Activated naive CD4-positive, alpha-beta T cell treated with anti-CD3 and anti-CD28 coated beads, Interleukin-2, amount 50 U/mL, for 72 hours (primary cell): Measurements from ENCODE around the gene GZMM. TPM values are rescaled to one million over a fixed set of nuclear protein-coding genes. Genes with fewer than 3 reads are reported as not detected.
"Not testable (repeated sequence)": the region's sequence is repeated elsewhere in the genome, so short reads cannot be mapped to it uniquely, and the experiment has no call there.

Source experiments
- ATAC-seq, 2 donors: fragments of 150-1000 bp; cut with Tn5 transposase; 2 replicates each; pipeline ENCODE4 v1.10.0; 2021; ENCODE audit warnings: mild to moderate bottlenecking in 2 of 2, moderate library complexity in 2 of 2
- DNase-seq, 2 donors: peaks; one replicate each; pipeline ENCODE4 v3.0.0; 2021 to 2022; ENCODE audit warnings: low spot score in 2 of 2
- H3K27ac Mint-ChIP-seq, 2 donors: one replicate each; pipeline ENCODE4 v1.8.0; 2022; ENCODE audit warnings: mild to moderate bottlenecking in 2 of 2, mixed read lengths in 2 of 2
- H3K36me3 Mint-ChIP-seq, 2 donors: one replicate each; pipeline ENCODE4 v1.8.0; 2022; ENCODE audit warnings: mixed read lengths in 2 of 2
- H3K9me3 Mint-ChIP-seq, 2 donors: one replicate each; pipeline ENCODE4 v1.8.0; 2022; ENCODE audit warnings: mixed read lengths in 2 of 2
- total RNA-seq, 2 donors: library from RNA; stranded (reverse); gene quantifications; one replicate each; pipeline ENCODE4 v1.2.3, GENCODE V29; 2022

GZMM gene
- total RNA-seq, 2 donors from 2014 or later: 14.1 to 52.7 TPM

DNA sequence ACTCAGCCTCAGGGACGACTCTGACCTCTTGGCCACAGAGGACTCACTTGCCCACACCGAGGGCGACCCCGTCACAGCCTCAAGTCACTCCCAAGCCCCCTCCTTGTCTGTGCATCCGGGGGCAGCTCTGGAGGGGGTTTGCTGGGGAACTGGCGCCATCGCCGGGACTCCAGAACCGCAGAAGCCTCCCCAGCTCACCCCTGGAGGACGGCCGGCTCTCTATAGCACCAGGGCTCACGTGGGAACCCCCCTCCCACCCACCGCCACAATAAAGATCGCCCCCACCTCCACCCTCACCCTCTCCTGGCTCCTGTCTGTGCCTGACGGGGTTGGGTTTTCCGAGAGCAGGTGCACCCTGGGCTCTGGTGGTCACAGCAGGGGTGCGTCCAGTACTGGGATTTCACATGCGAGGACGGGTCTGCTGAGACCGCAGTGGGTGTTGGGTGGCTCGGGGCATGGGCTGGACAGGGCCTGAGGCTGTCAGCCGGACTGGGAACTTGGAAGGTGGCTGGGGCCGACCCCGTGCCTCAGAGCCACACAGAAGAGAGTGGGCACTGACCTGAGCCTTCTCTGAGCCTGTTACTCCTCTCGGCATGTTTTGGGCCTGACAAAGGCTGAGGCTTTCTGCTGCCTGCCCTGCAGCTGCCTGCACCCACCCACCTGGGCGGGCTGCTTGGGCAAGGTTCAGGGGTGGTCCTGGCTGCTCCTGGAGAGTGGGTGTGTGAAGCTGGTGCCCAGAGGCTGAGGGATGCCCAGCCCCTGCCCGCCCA, 39.5 kb downstream of the GZMM start:
- no peak for ATAC-seq

DNA sequence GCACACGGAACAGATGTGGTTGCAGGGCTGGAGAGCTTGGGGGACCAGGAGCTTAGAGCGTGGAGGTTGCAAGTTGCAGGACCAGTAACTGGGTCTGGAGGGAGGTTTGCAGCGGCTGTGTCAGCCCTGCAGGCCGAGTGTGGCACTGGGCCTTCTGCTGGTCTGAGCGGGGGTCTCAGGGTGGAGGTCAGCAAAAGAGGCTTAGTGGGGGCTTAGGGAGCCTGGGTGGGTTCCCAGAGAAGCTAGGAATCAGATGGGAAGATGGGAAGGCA, 40.1 kb downstream of the GZMM start:
- DNase-seq (no peak), ATAC-seq (no peak)
- H3K9me3 Mint-ChIP-seq: no peaks in the 10 kb centered on the region
- H3K27ac Mint-ChIP-seq: peak overlapping the region; percentile 17 to 69
- no peaks in the 10 kb centered on the region for H3K36me3 Mint-ChIP-seq

More for the DNA sequence above, 39.5 kb downstream of the GZMM start:
- H3K36me3 Mint-ChIP-seq: no peaks in the 10 kb centered on the region
- peak overlapping the region in 1 of 2 donors; percentile 17 for H3K27ac Mint-ChIP-seq
- no peaks in the 10 kb centered on the region for H3K9me3 Mint-ChIP-seq
- DNase-seq: no peak

DNA sequence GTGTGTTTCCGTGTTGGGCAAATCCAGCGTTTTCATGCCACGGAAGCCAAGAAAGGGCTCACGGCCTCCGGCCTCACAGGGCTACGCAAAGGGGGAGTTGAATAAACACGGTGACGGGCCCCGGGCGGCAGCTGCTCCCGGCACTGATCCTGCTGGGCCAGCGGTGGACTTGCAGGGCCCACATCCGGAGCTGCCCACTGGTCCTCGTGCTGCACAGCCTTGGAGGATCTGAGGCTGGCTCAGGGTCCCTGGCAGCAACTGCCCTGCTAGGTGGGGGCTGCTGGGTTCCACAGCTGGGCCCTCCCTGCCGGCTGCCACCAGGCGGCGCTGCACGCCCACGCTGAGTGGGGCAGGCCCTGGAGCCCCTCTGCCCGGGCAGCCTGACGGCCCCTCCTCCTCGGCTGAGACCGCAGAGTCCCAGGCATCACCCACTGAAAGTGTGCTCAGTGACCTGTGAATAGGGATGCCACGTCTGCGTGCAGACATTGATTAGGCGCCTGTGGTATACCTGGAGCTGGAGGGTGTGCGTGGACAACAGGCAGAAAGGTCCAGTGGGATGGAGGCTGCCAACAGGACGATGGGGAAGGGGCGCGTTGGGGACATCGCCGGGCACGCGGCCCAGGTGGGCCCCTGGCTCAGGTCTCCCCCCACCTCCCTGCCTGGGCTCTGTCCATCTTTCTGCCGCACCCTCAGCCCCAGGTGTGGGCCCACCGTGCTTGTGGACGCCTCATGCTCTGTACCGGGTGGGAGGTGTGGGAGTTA, 40.6 kb downstream of the GZMM start:
- H3K9me3 Mint-ChIP-seq: no peaks in the 10 kb centered on the region
- no peak overlapping the region for H3K27ac Mint-ChIP-seq
- H3K36me3 Mint-ChIP-seq: no peaks in the 10 kb centered on the region
- DNase-seq (peak in 1 of 2 donors; percentile 81), ATAC-seq (peak; percentile 62 to 70)

DNA sequence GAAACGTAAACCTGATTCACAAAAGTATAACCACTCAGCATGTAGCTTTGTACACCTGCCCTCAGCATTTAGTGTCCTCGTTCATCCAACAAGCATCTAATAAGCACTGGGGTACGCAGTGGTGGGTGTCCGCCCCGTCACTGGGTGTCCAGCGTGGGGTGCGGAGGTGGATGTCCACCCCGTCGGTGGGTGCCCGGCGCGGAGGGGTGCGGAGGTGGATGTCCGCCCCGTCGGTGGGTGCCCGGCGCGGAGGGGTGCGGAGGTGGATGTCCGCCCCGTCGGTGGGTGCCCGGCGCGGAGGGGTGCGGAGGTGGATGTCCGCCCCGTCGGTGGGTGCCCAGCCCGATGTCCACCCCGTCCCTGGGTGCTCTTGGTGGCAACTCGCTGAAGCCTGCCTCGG, 41.3 kb downstream of the GZMM start:
- H3K36me3 Mint-ChIP-seq, ATAC-seq, DNase-seq, H3K27ac Mint-ChIP-seq, H3K9me3 Mint-ChIP-seq: not testable (repeated sequence)

DNA sequence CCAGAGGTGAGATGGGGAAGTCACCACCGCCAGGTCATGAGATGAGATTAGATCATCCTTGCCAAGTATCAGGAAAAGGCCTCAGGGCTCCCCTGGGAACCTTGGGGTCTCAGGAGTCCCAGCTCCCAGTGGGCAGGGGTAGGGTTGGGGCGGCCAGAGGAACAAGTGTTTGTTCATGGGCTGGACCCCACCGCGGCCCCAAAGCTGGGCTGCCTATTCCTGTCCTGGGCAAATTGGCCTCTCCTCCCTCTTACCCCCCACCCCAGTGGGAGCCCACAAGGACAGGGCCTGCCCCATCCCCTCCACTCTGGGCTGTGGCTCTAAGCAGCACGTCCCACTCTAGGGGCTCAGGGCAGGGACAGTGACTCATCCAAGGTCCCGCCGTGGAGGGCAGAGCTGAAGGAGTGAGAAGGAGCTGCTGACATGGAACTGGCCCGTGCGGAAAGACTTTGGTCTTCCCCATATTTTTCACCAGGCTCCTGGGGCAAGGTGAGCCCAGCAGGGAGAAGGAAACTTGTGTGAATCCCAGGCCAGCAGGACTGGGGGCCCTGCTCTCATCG, 41.8 kb downstream of the GZMM start:
- H3K27ac Mint-ChIP-seq: no peak overlapping the region
- no peaks in the 10 kb centered on the region for H3K9me3 Mint-ChIP-seq
- no peaks in the 10 kb centered on the region for H3K36me3 Mint-ChIP-seq
- DNase-seq (no peak), ATAC-seq (no peak)

DNA sequence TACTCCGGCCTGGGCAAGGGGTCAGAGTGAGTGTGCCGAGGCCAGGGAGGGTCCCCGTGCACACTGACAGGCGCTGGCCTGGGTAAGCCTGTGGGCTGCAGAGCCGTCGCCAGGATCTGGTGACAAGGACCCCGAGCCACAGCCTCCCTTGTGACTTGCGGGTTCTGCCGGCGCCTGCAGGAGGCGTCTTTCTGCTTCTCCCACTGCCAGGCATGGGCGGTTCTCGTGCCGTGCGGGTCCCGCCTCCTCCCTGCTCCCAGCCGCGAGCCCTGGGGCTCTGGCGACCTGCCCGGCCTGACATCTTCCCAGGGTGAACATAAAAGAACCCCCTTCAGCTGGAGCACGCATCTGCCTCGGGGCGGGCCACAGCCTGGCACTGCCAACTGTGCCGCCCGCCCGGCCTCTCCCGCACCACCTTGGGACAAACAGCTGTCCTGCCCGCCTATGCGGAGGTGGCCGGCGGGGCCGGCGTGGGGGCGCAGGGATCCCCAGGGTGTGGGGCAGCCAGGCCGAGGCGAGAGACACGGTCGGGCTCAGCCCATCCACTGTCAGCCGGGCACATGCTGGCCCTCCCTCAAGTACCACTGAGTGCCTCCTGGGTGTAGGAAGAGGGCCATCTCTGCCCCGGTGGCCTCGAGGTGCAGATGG, 44.4 kb downstream of the GZMM start:
- DNase-seq (peak in 1 of 2 donors; percentile 75), ATAC-seq (peak; percentile 31 to 72)
- no peak overlapping the region for H3K27ac Mint-ChIP-seq
- H3K36me3 Mint-ChIP-seq: no peaks in the 10 kb centered on the region
- no peaks in the 10 kb centered on the region for H3K9me3 Mint-ChIP-seq

DNA sequence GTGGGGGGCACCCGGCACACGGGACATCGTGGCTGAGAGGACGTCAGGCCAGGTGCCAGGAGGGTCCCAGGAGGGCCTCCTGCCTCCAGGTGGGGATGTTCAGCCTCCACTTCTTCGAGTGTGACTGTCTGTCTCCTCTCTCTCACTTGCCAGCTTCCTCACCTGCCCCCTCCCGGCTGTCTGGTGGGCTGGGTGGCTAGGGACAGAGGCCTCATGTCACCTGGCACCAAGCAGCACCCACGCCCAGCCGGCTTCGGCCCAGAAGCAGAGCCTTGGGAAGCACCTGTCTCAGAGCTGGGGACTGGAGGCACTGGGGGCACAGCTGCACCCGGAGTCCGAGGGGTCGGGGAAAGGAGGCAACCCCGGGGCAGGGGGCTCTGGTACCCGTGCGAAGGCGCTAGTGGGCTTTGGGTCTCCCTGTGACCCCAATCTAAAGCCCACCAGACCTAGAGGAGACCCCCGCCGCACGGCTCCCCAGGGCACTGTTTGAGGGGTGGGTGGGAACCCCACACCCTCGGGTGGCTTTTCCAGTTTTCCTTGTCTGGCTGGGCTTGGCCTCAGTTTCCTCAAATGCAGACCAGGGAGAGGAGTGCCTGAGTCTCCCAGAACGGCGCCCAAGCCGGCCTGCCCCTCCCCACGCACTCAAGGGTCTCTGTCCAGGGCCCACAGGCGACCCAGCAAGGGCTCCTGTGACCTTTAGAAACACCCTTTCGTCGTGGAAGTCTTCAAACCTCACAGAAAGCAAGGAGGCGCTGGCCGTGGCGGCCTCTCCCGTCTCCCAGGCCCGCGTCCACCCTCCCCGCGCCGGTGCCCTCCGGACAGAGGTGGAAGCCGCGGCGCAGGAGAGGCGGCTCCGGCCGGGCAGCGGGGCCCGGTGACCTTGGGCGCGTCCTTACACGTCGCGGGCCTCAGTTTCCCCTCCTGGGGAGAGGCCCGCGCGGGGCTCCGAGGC, 45.2 kb downstream of the GZMM start:
- DNase-seq: no peak
- Mint-ChIP-seq H3K9me3 (no peaks in the 10 kb centered on the region), H3K36me3 (no peaks in the 10 kb centered on the region), H3K27ac (no peak overlapping the region)
- peak in 1 of 2 donors; percentile 3 for ATAC-seq

DNA sequence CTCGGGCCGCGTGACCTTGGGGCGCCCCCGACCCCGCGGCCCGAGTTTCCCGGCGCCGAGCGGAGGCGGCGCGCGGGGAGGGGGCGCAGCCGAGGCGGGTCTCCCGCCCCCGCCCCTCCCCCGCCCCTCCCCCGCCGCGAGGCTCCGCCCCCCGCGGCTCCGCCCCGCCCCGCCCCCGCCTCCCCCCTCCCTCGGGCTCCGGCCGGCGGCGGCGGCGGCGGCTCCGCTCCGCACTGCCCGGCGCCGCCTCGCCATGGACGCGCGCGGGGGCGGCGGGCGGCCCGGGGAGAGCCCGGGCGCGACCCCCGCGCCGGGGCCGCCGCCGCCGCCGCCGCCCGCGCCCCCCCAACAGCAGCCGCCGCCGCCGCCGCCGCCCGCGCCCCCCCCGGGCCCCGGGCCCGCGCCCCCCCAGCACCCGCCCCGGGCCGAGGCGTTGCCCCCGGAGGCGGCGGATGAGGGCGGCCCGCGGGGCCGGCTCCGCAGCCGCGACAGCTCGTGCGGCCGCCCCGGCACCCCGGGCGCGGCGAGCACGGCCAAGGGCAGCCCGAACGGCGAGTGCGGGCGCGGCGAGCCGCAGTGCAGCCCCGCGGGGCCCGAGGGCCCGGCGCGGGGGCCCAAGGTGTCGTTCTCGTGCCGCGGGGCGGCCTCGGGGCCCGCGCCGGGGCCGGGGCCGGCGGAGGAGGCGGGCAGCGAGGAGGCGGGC, 46.0 kb downstream of the GZMM start, which contains the start of gene HCN2:
Gene HCN2 (plus strand): TSS at position 189 of the 703 bp plus-strand sequence. CDS start 65 bp downstream, at position 254.
- Mint-ChIP-seq H3K9me3 (no peaks in the 10 kb centered on the region), H3K27ac (no peak within 1 kb of the TSS), H3K36me3 (no peaks in the 10 kb centered on the region)
- ATAC-seq (peak in 1 of 2 donors; percentile 4), DNase-seq (no peak)

DNA sequence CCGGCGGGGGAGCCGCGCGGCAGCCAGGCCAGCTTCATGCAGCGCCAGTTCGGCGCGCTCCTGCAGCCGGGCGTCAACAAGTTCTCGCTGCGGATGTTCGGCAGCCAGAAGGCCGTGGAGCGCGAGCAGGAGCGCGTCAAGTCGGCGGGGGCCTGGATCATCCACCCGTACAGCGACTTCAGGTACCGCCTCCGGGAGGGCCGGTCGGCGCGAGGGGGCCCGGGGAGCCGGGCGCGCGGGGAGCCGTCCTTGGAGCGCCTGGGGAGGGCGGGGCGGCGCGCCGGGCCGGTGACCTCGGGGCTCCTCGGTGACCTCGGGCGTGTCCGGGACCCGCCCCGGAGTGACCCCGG, 46.5 kb downstream of the GZMM start:
- Mint-ChIP-seq H3K36me3 (no peaks in the 10 kb centered on the region), H3K9me3 (no peaks in the 10 kb centered on the region), H3K27ac (no peak overlapping the region)
- peak in 1 of 2 donors; percentile 26 for ATAC-seq
- DNase-seq: no peak

DNA sequence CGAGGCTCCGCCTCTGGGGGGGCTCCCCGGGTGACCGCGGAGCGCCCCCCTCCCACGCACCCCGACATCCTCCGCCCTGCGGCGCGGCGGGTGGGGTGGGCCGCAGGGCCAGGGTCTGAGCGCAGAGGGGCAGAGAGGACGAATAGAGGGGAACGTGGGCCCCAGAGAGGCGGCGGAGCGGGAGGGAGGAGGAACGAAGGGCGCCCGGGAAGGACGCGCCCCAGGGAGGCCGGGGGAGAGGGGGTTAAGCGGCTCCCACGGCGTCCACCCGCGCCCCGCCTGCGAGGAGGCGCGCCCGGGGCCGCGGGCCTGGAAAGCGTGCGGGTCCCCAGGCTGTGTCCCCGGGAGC, 46.9 kb downstream of the GZMM start:
- H3K9me3 Mint-ChIP-seq: no peaks in the 10 kb centered on the region
- no peaks in the 10 kb centered on the region for H3K36me3 Mint-ChIP-seq
- DNase-seq: no peak
- no peak overlapping the region for H3K27ac Mint-ChIP-seq
- ATAC-seq: no peak

DNA sequence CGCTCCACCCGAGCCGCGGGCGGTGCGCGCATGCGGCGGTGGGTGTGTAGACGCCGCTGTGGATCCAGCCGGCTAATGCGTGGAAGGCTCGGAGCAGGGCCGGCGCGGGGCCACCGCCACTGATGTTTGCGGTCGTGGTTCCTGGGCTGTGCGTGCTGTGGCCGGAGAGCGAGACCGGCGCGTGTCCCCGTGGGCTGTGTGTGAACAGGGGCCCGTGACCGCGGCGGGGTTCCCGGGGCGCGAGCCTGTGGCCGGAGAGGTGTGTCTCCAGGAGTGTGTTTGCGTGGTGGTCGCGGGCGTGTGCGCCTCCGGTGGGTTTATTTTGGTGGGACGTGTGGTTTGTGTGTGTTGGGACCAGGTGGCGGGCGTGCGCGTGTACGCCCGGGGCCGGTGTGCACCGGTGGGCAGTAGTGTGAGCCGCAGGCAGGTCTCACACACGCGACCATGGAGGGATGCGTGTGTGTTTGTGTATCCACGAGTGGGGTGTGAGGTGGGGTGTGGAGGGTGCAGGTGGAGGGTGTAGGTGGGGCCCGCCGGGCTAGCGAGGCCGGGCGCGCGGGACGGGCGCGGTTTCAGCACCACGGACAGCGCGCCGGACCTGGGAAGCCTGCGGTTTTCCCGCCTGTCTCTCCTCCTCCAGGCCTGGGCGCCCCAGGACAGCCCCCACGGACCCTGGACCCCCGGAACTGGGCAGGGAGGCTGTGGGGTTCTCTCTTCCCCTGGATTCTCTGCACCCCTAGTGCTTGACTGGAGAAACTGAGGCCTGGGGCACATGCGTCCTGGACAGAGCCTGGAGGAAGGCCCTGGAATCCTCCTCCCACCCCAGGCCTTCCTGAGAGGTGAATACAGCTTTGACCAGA, 47.5 kb downstream of the GZMM start:
- ATAC-seq (no peak), DNase-seq (no peak)
- H3K27ac Mint-ChIP-seq: no peak overlapping the region
- no peaks in the 10 kb centered on the region for H3K9me3 Mint-ChIP-seq
- no peaks in the 10 kb centered on the region for H3K36me3 Mint-ChIP-seq

DNA sequence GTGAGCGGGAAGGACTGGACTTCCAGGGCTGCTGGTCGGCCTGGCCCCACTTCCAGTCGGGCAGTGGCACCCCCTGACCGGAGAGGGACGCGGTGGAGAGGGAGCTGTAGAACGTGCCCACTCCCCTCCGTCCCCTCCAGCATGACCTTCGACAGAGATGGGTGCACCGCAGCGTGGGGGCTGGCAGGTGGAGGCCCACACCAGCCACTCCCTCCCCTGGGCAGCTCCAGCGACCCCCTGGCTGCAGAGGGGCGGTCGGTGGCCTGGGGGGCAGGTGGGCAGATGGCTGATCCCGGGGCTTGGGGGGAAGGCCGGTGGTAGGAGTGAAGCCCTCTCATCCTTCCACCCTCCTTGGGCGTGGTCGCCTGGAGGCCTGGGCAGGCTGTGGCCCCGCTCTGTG, 48.2 kb downstream of the GZMM start:
- Mint-ChIP-seq H3K9me3 (no peaks in the 10 kb centered on the region), H3K27ac (no peak overlapping the region), H3K36me3 (no peaks in the 10 kb centered on the region)
- ATAC-seq: no peak
- no peak for DNase-seq

DNA sequence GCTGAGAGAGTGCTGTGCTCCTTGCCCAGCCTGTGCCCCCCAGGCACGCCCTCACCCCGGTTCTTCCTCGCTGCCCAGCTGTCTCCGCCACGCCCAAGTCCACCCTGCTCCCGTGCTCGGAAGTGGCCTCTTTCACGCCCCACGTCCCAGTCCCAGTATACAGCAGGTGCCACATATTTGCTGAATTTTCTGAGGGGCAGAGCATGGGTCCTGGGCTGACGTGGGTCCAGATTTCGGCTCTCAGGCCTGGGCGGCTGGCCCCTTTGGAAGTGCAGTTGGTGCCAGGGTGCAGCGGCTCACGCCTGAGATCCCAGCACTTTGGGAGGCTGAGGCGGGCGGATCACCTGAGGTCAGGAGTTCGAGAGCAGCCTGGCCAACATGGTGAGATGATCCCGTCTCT, 49.2 kb downstream of the GZMM start:
- H3K9me3 Mint-ChIP-seq: no peaks in the 10 kb centered on the region
- ATAC-seq: no peak
- H3K27ac Mint-ChIP-seq: no peak overlapping the region
- no peak for DNase-seq
- H3K36me3 Mint-ChIP-seq: no peaks in the 10 kb centered on the region

DNA sequence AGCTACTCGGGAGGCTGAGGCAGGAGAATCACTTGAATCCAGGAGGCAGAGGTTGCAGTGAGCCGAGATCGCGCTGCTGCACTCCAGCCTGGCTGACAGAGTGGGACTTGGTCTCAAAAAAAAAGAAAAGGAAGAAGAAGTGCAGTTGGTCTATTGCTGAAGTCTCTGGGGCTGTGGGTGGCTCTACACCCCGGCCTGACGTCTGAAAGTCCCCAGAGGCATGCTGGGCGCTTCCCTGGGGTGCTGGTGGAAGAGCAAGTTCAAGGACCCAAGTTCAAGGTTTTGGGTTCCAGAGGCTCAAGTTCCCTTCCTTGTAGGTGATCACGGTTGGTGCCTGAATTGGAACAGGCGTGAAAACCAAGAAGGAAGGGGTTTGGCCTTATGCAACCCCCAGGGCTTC, 49.7 kb downstream of the GZMM start:
- Mint-ChIP-seq H3K9me3 (no peaks in the 10 kb centered on the region), H3K36me3 (no peaks in the 10 kb centered on the region), H3K27ac (no peak overlapping the region)
- ATAC-seq (no peak), DNase-seq (no peak)

DNA sequence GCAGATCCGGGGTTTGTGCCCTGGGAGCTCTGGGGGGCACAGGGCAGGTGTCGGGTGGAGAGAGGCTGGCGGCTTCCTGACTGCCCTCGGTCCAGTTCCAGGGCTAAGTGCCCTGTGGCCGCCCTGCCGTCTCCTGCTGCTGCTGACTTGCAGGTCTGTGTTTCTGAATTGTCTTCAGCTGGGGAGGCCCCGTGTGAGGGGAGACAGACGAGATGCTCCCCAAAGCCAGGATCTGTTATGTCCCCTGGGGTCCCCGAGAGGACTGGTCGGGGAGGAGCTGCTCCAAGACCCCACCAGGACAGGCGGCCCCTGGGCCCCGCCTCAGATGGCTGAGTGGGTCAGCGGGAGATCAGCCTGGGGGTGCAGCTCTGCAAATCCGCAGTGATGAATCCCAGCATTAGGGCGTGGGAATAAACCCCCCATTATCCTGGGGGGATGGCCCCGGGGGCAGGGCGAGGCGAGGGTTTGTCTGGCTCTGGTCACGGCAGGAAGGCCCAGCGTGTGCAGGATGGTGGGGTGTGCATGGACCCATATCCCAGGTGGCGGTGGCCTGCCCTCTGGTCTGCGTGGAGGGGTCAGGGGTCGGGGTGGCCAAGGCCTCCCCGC, 50.5 kb downstream of the GZMM start:
- DNase-seq (no peak), ATAC-seq (no peak)
- H3K27ac Mint-ChIP-seq: no peak overlapping the region
- no peaks in the 10 kb centered on the region for H3K9me3 Mint-ChIP-seq
- no peaks in the 10 kb centered on the region for H3K36me3 Mint-ChIP-seq
